HCT116 (cell line): ENCODE results near the gene PRRC2A. TPM values are rescaled to one million over a fixed set of nuclear protein-coding genes. Genes with fewer than 3 reads are reported as not detected.
"Not testable (repeated sequence)": the region's sequence is repeated elsewhere in the genome, so short reads cannot be mapped to it uniquely, and the experiment has no call there.

Source experiments
- ATAC-seq: fragments of 200-7000 bp; cut with Tn5 transposase; 2 replicates; pipeline ENCODE4 v1.9.1; 2020; ENCODE audit warnings: mild to moderate bottlenecking, moderate library complexity
- BruUV-seq: library from RNA; stranded (reverse); fragments of 400-500 nt; replicated peaks from 2 replicates; lab custom pipeline; 2021; lab: Mats Ljungman, UMichigan
- CTCF ChIA-PET: fragments of 300-600 bp; sonication (Branson Sonifier 250); formaldehyde crosslinking; loops from one replicate; lab custom pipeline; 2021; ENCODE audit warnings: antibody characterized with exemption; lab: Charles Lee
- POLR2A ChIA-PET: fragments of 300-600, 350-600 bp; sonication (Branson Sonifier 250); formaldehyde crosslinking; loops from one replicate; lab custom pipeline; 2021; ENCODE audit warnings: antibody characterized with exemption; lab: Charles Lee
- RAD21 ChIA-PET, 2 experiments: fragments of 300-600 bp; sonication (Branson Sonifier 250); formaldehyde crosslinking; loops; one replicate each; lab custom pipeline; 2023; ENCODE audit warnings: low total read pairs in 2 of 2; ENCODE audit not compliant: uncharacterized antibody in 2 of 2, unreplicated experiment in 2 of 2, low non-redundant PET in 1 of 2; lab: Charles Lee
- DNase-seq: peaks from one replicate; pipeline ENCODE4 v3.0.0-alpha.2; 2010; ENCODE audit warnings: low read depth, low spot score
- H2AFZ ChIP-seq: fragments of 200-600 bp; shearing (Covaris generic), sonication (generic); 2 replicates; pipeline ENCODE4 v1.6.1; 2017; ENCODE audit warnings: low read depth, mixed run types, mixed read lengths, antibody characterized with exemption, low read length; ENCODE audit not compliant: poor library complexity, severe bottlenecking
- H3K27ac ChIP-seq: 2 replicates; pipeline ENCODE4 v1.5.1; 2012; ENCODE audit warnings: low read depth, low read length
- H3K27me3 ChIP-seq: fragments of 200-600 bp; sonication (generic); 2 replicates; pipeline ENCODE4 v1.6.1; 2016; ENCODE audit warnings: mixed run types, low read length, mixed read lengths; ENCODE audit not compliant: insufficient read depth
- H3K36me3 ChIP-seq, 2 experiments: fragments of 200-500 bp in 1 of 2; fragments of 200-600 bp in 1 of 2; sonication (Bioruptor generic) in 1 of 2; sonication (generic) in 1 of 2; 2 replicates each; pipeline versions ENCODE4 v1.5.1 to v1.6.1; 2014 to 2016; ENCODE audit warnings: low read length in 2 of 2, inconsistent platforms in 1 of 2, mixed read lengths in 1 of 2, mixed run types in 1 of 2; ENCODE audit not compliant: insufficient read depth in 2 of 2, control insufficient read depth in 1 of 2
- H3K4me1 ChIP-seq, 2 experiments: fragments of 200-600 bp in 1 of 2; sonication (generic) in 1 of 2; 2 replicates each; pipeline versions ENCODE4 v1.5.1 to v1.6.1; 2012 to 2017; ENCODE audit warnings: low read length in 2 of 2, inconsistent platforms in 1 of 2, mild to moderate bottlenecking in 1 of 2, mixed read lengths in 1 of 2, mixed run types in 1 of 2, moderate library complexity in 1 of 2; ENCODE audit not compliant: insufficient read depth in 2 of 2, control insufficient read depth in 1 of 2
- H3K4me2 ChIP-seq: fragments of 200-600 bp; sonication (generic); 2 replicates; pipeline ENCODE4 v1.6.1; 2017; ENCODE audit warnings: mixed run types, low read length, mixed read lengths
- H3K4me3 ChIP-seq, 2 experiments: fragments of 200-600 bp in 1 of 2; sonication (generic) in 1 of 2; replicated peaks in 1 of 2; 2 replicates each; pipeline ENCODE4 v1.5.1; 2011 to 2016; ENCODE audit warnings: low read length in 2 of 2, control low read depth in 1 of 2, low read depth in 1 of 2, mild to moderate bottlenecking in 1 of 2, mixed read lengths in 1 of 2, mixed run types in 1 of 2
- H3K79me2 ChIP-seq: fragments of 200-600 bp; sonication (generic); 2 replicates; pipeline ENCODE4 v1.6.1; 2017; ENCODE audit warnings: mild to moderate bottlenecking, mixed run types, low read length, moderate library complexity, mixed read lengths; ENCODE audit not compliant: insufficient read depth
- H3K9ac ChIP-seq: fragments of 200-600 bp; sonication (generic); 2 replicates; pipeline ENCODE4 v1.6.1; 2016; ENCODE audit warnings: low read length, mixed read lengths
- H3K9me2 ChIP-seq: fragments of 200-600 bp; sonication (generic), shearing (Covaris generic); 2 replicates; pipeline ENCODE4 v1.6.1; 2017; ENCODE audit warnings: mixed run types, mild to moderate bottlenecking, moderate library complexity; ENCODE audit not compliant: insufficient read depth
- H3K9me3 ChIP-seq, 2 experiments: fragments of 200-500 bp in 1 of 2; fragments of 200-600 bp in 1 of 2; sonication (Bioruptor generic) in 1 of 2; sonication (generic) in 1 of 2; 2 replicates each; pipeline ENCODE4 v1.6.1; 2014 to 2017; ENCODE audit warnings: low read length in 2 of 2, mixed read lengths in 2 of 2, inconsistent platforms in 1 of 2, low read depth in 1 of 2, mild to moderate bottlenecking in 1 of 2, mixed run types in 1 of 2, moderate library complexity in 1 of 2; ENCODE audit not compliant: control insufficient read depth in 1 of 2, insufficient read depth in 1 of 2
- H4K20me1 ChIP-seq: fragments of 200-600 bp; sonication (generic), shearing (Covaris generic); 2 replicates; pipeline ENCODE4 v1.6.1; 2017; ENCODE audit warnings: mixed run types, mild to moderate bottlenecking, moderate library complexity; ENCODE audit not compliant: insufficient read depth
- CEBPB ChIP-seq: IDR thresholded peaks from 2 replicates; pipeline ENCODE4 v1.6.1; 2012; ENCODE audit warnings: low read depth
- POLR2A ChIP-seq: IDR thresholded peaks from 2 replicates; pipeline ENCODE4 v1.7.0; 2011; ENCODE audit warnings: borderline replicate concordance; ENCODE audit not compliant: insufficient read depth, insufficient read length; ENCODE audit errors: extremely low read depth
- POLR2AphosphoS5 ChIP-seq: IDR thresholded peaks from 2 replicates; pipeline ENCODE4 v1.6.1; 2011; ENCODE audit warnings: mild to moderate bottlenecking, low read depth, low read length, moderate library complexity
- RAD21 ChIP-seq: IDR thresholded peaks from 2 replicates; pipeline ENCODE4 v1.6.1; 2012; ENCODE audit warnings: low read depth, mild to moderate bottlenecking
- SIN3A ChIP-seq: IDR thresholded peaks from 2 replicates; pipeline ENCODE4 v1.6.1; 2012; ENCODE audit warnings: low read depth
- intact Hi-C: fragments of 100-400 bp; cut with micrococcal nuclease; formaldehyde crosslinking; loops from 2 replicates; pipeline ENCODE4 v1.10.0; 2022
- total RNA-seq: library from RNA; stranded (reverse); gene quantifications from one replicate; pipeline ENCODE4 v1.2.1, GENCODE V29; 2021; ENCODE audit not compliant: unreplicated experiment

The PRRC2A gene
- total RNA-seq, 1 experiment from 2014 or later, result 250 TPM

- Histone ChIP-seq H3K27ac (no peak overlapping the region), H3K9ac (no peak overlapping the region), H3K4me1 (no peaks in the 10 kb centered on the region), H3K27me3 (no peaks in the 10 kb centered on the region), H4K20me1 (no peaks in the 10 kb centered on the region), H3K79me2 (no peaks in the 10 kb centered on the region), H3K9me3 (no peaks in the 10 kb centered on the region), H3K36me3 (no peaks in the 10 kb centered on the region), H3K9me2 (no peaks in the 10 kb centered on the region), H2AFZ (no peak overlapping the region), H3K4me2 (no peak overlapping the region), H3K4me3 (no peak overlapping the region)
- DNase-seq, result no peak
- ChIA-PET POLR2A (no interaction called here), RAD21 (no interaction called here), CTCF (interaction anchor here (0.9 to 2.0 kb wide), 2 partner anchors 9 to 43 kb away, joined by 5 to 7 read pairs; partner anchors contain the start of gene ATP6V1G2)
- intact Hi-C loops, result no loop called here
- TF ChIP-seq RAD21 (no peak), POLR2A (no peak), SIN3A (no peak), CEBPB (no peak), POLR2AphosphoS5 (no peak)
- no peak for ATAC-seq
- no TSS peak for BruUV-seq
These were observed 31.5 kb upstream of the PRRC2A start for GRCh38 chr6:31588871-31589650.

- RAD21 ChIA-PET, BruUV-seq: not testable (repeated sequence)
- CTCF ChIA-PET, result interaction anchor here (1.0 kb wide), 2 partner anchors 8 to 10 kb away, joined by 3 read pairs; no protein-coding TSS in a partner anchor
These were observed 29.8 kb upstream of the PRRC2A start for GRCh38 chr6:31590691-31591090.

More at GRCh38 chr6:31590691-31591090, 29.8 kb upstream of the PRRC2A start:
- H3K4me1 ChIP-seq, H3K4me2 ChIP-seq, H3K9me2 ChIP-seq, intact Hi-C loops, H3K9ac ChIP-seq, H4K20me1 ChIP-seq, ATAC-seq, POLR2A ChIA-PET, H3K9me3 ChIP-seq, H2AFZ ChIP-seq, H3K79me2 ChIP-seq, H3K4me3 ChIP-seq, DNase-seq, H3K27me3 ChIP-seq, H3K27ac ChIP-seq, H3K36me3 ChIP-seq: not testable (repeated sequence)
